Measurements from ENCODE around the gene TDRD12.

DNA sequence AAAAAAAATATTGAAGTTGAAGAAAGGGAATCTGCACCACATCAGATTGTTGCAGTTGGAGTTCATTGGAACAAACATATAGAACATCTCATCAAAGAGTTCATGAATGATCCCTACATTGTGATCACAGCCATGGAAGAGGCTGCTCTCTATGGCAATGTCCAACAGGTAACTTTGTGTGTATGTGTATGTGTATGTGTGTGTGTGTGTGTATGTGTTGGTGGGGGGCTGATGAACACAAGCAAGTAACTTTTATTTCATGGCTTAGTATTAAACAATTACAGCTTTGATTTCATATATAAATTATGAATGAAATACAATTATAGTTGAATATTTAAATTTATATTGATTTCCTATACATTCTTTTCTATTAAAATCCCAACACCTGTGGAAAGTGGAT is 80.6 kb downstream of the TDRD12 start:
- TF ChIP-seq, protein P1, sequence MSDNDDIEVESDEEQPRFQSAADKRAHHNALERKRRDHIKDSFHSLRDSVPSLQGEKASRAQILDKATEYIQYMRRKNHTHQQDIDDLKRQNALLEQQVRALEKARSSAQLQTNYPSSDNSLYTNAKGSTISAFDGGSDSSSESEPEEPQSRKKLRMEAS (IDR thresholded peaks at IDR 0.05; ENCODE audit: insufficient read depth, insufficient read length) = no peak
- TF ChIP-seq POLR2AphosphoS5 (IDR thresholded peaks at IDR 0.05; ENCODE audit: insufficient read depth, low read depth, low read length) = no peak
- no peak for TF ChIP-seq CTCF (IDR thresholded peaks at IDR 0.05; ENCODE audit: extremely low read depth in 1 of 2, insufficient read depth in 1 of 2, low read depth in 1 of 2, low read length in 2 of 2)
- no peak for TF ChIP-seq POLR2A (IDR thresholded peaks at IDR 0.05; ENCODE audit: low read depth, low read length)
- no peak for TF ChIP-seq FOS (IDR thresholded peaks at IDR 0.05; ENCODE audit: borderline replicate concordance, insufficient read depth, low read length)
- no peak for TF ChIP-seq MYC (IDR thresholded peaks at IDR 0.05; ENCODE audit: low read depth, low read length)
